HepG2 (cell line): ENCODE data around the gene PPM1H. TPM values are rescaled to one million over a fixed set of nuclear protein-coding genes. Genes with fewer than 3 reads are reported as not detected.
"Not testable (repeated sequence)": the region's sequence is repeated elsewhere in the genome, so short reads cannot be mapped to it uniquely, and the experiment has no call there.

ENCODE experiments used
- ATAC-seq: fragments of 200-7000 bp; cut with Tn5 transposase; 3 replicates; pipeline ENCODE4 v1.9.1; 2020; ENCODE audit warnings: mild to moderate bottlenecking, moderate library complexity
- BruUV-seq: library from RNA; stranded (reverse); fragments of 400-500 nt; replicated peaks from 2 replicates; lab custom pipeline; 2021; lab: Mats Ljungman, UMichigan
- CTCF ChIA-PET: fragments of 300-600 bp; formaldehyde crosslinking; extraction: SDS; loops from one replicate; lab custom pipeline; 2021; ENCODE audit warnings: low total read pairs, inconsistent platforms, low intra/inter-chr PET ratio; lab: Yijun Ruan, JAX
- POLR2A ChIA-PET: fragments of 350-600 bp; sonication (Branson Sonifier 250); formaldehyde crosslinking; loops from one replicate; lab custom pipeline; 2020; ENCODE audit warnings: antibody characterized with exemption, inconsistent platforms; lab: Yijun Ruan, JAX
- DNase-seq: peaks from one replicate; pipeline ENCODE4 v3.0.0-alpha.2; 2015; ENCODE audit warnings: low spot score
- FAIRE-seq: peaks from 3 replicates; lab custom pipeline; 2011; peaks lifted over from hg19 to GRCh38; lab: Jason Lieb, UNC
- H2AFZ ChIP-seq: one replicate; pipeline ENCODE4 v1.6.1; 2011; ENCODE audit warnings: low read length, inconsistent platforms
- H3K27ac ChIP-seq: fragments of 300-600 bp; 3 replicates; pipeline ENCODE4 v1.8.0; 2011; ENCODE audit warnings: mixed run types, mild to moderate bottlenecking, mixed read lengths, low read length, inconsistent platforms; ENCODE audit not compliant: insufficient read depth; ENCODE audit errors: extremely low read length
- H3K27me3 ChIP-seq, 2 experiments: fragments of 200-600 bp in 1 of 2; 2 replicates in 1 of 2; 3 replicates in 1 of 2; pipeline versions ENCODE4 v1.6.0 to v1.8.0; 2011; ENCODE audit warnings: low read length in 2 of 2, mild to moderate bottlenecking in 2 of 2, moderate library complexity in 2 of 2, inconsistent platforms in 1 of 2; ENCODE audit not compliant: insufficient read depth in 2 of 2, control insufficient read depth in 1 of 2
- H3K36me3 ChIP-seq, 2 experiments: fragments of 200-600 bp in 1 of 2; replicated peaks in 1 of 2; 2 replicates in 1 of 2; 3 replicates in 1 of 2; pipeline versions ENCODE4 v1.5.1 to v1.8.0; 2011; ENCODE audit warnings: low read length in 2 of 2, inconsistent platforms in 1 of 2; ENCODE audit not compliant: insufficient read depth in 2 of 2, control insufficient read depth in 1 of 2
- H3K4me1 ChIP-seq: 2 replicates; pipeline ENCODE4 v1.5.1; 2012; ENCODE audit warnings: low read length, inconsistent platforms; ENCODE audit not compliant: insufficient read depth
- H3K4me2 ChIP-seq: 2 replicates; pipeline ENCODE4 v1.6.0; 2011; ENCODE audit warnings: low read depth, low read length, inconsistent platforms
- H3K4me3 ChIP-seq, 3 experiments: fragments of 200-600 bp in 1 of 3; sonication (generic), shearing (Covaris generic) in 1 of 3; replicated peaks in 1 of 3; 2 replicates each; pipeline ENCODE4 v1.5.1; 2011 to 2016; ENCODE audit warnings: low read length in 3 of 3, inconsistent platforms in 2 of 3, low read depth in 2 of 3, mild to moderate bottlenecking in 2 of 3, control low read depth in 1 of 3, mixed read lengths in 1 of 3; ENCODE audit not compliant: insufficient read depth in 1 of 3
- H3K79me2 ChIP-seq: one replicate; pipeline ENCODE4 v1.6.1; 2011; ENCODE audit warnings: low read length, inconsistent platforms; ENCODE audit not compliant: insufficient read depth
- H3K9ac ChIP-seq: 2 replicates; pipeline ENCODE4 v1.6.0; 2011; ENCODE audit warnings: mild to moderate bottlenecking, low read depth, low read length, inconsistent platforms; ENCODE audit not compliant: insufficient read depth
- H3K9me3 ChIP-seq: 2 replicates; pipeline ENCODE4 v1.5.1; 2012; ENCODE audit warnings: mild to moderate bottlenecking, low read length
- H4K20me1 ChIP-seq: 2 replicates; pipeline ENCODE4 v1.6.0; 2011; ENCODE audit warnings: inconsistent platforms, mild to moderate bottlenecking, low read length, moderate library complexity; ENCODE audit not compliant: insufficient read depth
- HNF4A ChIP-seq: sonication (generic); formaldehyde crosslinking; IDR thresholded peaks from 2 replicates; pipeline ENCODE4 v1.4.0; 2020; ENCODE audit warnings: missing genetic modification reagents
- POGZ ChIP-seq: sonication (generic); formaldehyde crosslinking; IDR thresholded peaks from 2 replicates; pipeline ENCODE4 v1.4.0; 2020; ENCODE audit warnings: mild to moderate bottlenecking, missing genetic modification reagents
- SALL1 ChIP-seq: sonication (generic); formaldehyde crosslinking; IDR thresholded peaks from 2 replicates; pipeline ENCODE4 v1.8.0; 2022; ENCODE audit warnings: mild to moderate bottlenecking, missing genetic modification reagents
- ZBTB38 ChIP-seq: sonication (generic); formaldehyde crosslinking; IDR thresholded peaks from 2 replicates; pipeline ENCODE4 v1.5.1; 2020; ENCODE audit warnings: mild to moderate bottlenecking, missing genetic modification reagents
- ZMYM4 ChIP-seq: sonication (generic); formaldehyde crosslinking; IDR thresholded peaks from 2 replicates; pipeline ENCODE4 v1.8.1; 2023; ENCODE audit warnings: mild to moderate bottlenecking, missing genetic modification reagents
- WGBS: methylation state at CpG from one replicate; pipeline ENCODE4 v1.1.6; 2017; ENCODE audit warnings: low lambda C conversion rate; 5-methylcytosine and 5-hydroxymethylcytosine counted together
- in situ Hi-C: cut with HindIII; loops from 2 replicates; pipeline ENCODE4 v1.10.0; 2017; ENCODE audit warnings: low pct_unique_long_range_greater_than_20kb; ENCODE audit not compliant: extremely low pct_ligation_motif_present
- intact Hi-C: fragments of 100-400 bp; cut with micrococcal nuclease; formaldehyde crosslinking; loops from one replicate; pipeline ENCODE4 v1.10.0; 2022; ENCODE audit not compliant: unreplicated experiment
- polyA plus RNA-seq, 8 experiments: library from polyadenylated mRNA; depleted of rRNA in 3 of 8; stranded (reverse) in 7 of 8; unstranded in 1 of 8; fragments of >200 nt; fragmentation: Illumina TruSeq in 4 of 8; extraction: Trizol in 4 of 8; gene quantifications; 2 replicates each; pipeline versions ENCODE4 v1.2.1 to v1.2.3, GENCODE V29; 2011 to 2016; ENCODE audit warnings: low read depth in 4 of 8, missing spikeins in 1 of 8, mixed read lengths in 1 of 8; ENCODE audit not compliant: insufficient read depth in 1 of 8
- total RNA-seq, 5 experiments: library from RNA; depleted of rRNA; stranded (reverse); fragments of >200 nt; fragmentation: Illumina TruSeq; extraction: Trizol; gene quantifications; 2 replicates each; pipeline ENCODE4 v1.2.3, GENCODE V29; 2016; ENCODE audit warnings: low read depth in 1 of 5
- TF ChIP-seq, protein P1 (sequence below): sonication (generic); formaldehyde crosslinking; IDR thresholded peaks from 2 replicates; pipeline ENCODE4 v1.4.0; 2020; ENCODE audit warnings: missing genetic modification reagents
- TF ChIP-seq, protein P2 (sequence below): sonication (generic); formaldehyde crosslinking; IDR thresholded peaks from 2 replicates; pipeline ENCODE4 v1.5.1; 2020; ENCODE audit warnings: mild to moderate bottlenecking, missing genetic modification reagents, moderate library complexity
- TF ChIP-seq, protein P3 (sequence below): sonication (generic); formaldehyde crosslinking; conservative IDR thresholded peaks from 2 replicates; pipeline ENCODE4 v1.4.0; 2020; ENCODE audit warnings: mild to moderate bottlenecking, missing genetic modification reagents, moderate library complexity
- TF ChIP-seq, protein P4 (sequence below): sonication (generic); formaldehyde crosslinking; IDR thresholded peaks from 2 replicates; pipeline ENCODE4 v1.4.0; 2020; ENCODE audit warnings: missing genetic modification reagents, mild to moderate bottlenecking, borderline replicate concordance

PPM1H gene
- total and polyA plus RNA-seq, 2 of the 13 experiments (the other 11 are each of a cell fraction or from before 2014, with no cell fraction given): 29.1 to 38.1 TPM

DNA sequence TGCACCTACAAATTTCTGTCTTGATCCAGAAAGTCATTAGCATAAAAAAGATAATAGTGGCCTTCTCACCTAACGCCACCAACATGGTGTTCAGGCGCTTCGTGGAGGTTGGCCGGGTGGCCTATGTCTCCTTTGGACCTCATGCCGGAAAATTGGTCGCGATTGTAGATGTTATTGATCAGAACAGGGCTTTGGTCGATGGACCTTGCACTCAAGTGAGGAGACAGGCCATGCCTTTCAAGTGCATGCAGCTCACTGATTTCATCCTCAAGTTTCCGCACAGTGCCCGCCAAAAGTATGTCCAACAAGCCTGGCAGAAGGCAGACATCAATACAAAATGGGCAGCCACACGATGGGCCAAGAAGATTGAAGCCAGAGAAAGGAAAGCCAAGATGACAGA, 30.3 kb upstream of the PPM1H start:
- FAIRE-seq, H4K20me1 ChIP-seq, H3K9me3 ChIP-seq, H3K79me2 ChIP-seq, H3K4me3 ChIP-seq, DNase-seq, ATAC-seq, in situ Hi-C loops, H3K27ac ChIP-seq, BruUV-seq, H2AFZ ChIP-seq, H3K9ac ChIP-seq, intact Hi-C loops, H3K4me2 ChIP-seq, H3K36me3 ChIP-seq, CTCF ChIA-PET, H3K27me3 ChIP-seq: not testable (repeated sequence)
- POLR2A ChIA-PET: interaction anchor here (1.3 kb wide), 1 partner anchor 34 kb away, joined by 4 read pairs; no protein-coding TSS in a partner anchor
- 75% methylated on average over 11 of the region's 11 CpGs for WGBS
- H3K4me1 ChIP-seq: peaks cover 75% of the 10 kb centered on the region
- TF ChIP-seq POGZ: peak; percentile 43; the same call in 1 of the 2 replicates
- peak; percentile 67 for TF ChIP-seq ZMYM4
- peak; percentile 73; the same call in 1 of the 2 replicates for TF ChIP-seq ZBTB38 (CRISPR knock-in tag)
- TF ChIP-seq, protein P1, sequence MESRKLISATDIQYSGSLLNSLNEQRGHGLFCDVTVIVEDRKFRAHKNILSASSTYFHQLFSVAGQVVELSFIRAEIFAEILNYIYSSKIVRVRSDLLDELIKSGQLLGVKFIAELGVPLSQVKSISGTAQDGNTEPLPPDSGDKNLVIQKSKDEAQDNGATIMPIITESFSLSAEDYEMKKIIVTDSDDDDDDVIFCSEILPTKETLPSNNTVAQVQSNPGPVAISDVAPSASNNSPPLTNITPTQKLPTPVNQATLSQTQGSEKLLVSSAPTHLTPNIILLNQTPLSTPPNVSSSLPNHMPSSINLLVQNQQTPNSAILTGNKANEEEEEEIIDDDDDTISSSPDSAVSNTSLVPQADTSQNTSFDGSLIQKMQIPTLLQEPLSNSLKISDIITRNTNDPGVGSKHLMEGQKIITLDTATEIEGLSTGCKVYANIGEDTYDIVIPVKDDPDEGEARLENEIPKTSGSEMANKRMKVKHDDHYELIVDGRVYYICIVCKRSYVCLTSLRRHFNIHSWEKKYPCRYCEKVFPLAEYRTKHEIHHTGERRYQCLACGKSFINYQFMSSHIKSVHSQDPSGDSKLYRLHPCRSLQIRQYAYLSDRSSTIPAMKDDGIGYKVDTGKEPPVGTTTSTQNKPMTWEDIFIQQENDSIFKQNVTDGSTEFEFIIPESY (CRISPR knock-in tag): peak; percentile 61; the same call in 1 of the 2 replicates
- peak; percentile 64 for TF ChIP-seq HNF4A
- TF ChIP-seq, protein P2, sequence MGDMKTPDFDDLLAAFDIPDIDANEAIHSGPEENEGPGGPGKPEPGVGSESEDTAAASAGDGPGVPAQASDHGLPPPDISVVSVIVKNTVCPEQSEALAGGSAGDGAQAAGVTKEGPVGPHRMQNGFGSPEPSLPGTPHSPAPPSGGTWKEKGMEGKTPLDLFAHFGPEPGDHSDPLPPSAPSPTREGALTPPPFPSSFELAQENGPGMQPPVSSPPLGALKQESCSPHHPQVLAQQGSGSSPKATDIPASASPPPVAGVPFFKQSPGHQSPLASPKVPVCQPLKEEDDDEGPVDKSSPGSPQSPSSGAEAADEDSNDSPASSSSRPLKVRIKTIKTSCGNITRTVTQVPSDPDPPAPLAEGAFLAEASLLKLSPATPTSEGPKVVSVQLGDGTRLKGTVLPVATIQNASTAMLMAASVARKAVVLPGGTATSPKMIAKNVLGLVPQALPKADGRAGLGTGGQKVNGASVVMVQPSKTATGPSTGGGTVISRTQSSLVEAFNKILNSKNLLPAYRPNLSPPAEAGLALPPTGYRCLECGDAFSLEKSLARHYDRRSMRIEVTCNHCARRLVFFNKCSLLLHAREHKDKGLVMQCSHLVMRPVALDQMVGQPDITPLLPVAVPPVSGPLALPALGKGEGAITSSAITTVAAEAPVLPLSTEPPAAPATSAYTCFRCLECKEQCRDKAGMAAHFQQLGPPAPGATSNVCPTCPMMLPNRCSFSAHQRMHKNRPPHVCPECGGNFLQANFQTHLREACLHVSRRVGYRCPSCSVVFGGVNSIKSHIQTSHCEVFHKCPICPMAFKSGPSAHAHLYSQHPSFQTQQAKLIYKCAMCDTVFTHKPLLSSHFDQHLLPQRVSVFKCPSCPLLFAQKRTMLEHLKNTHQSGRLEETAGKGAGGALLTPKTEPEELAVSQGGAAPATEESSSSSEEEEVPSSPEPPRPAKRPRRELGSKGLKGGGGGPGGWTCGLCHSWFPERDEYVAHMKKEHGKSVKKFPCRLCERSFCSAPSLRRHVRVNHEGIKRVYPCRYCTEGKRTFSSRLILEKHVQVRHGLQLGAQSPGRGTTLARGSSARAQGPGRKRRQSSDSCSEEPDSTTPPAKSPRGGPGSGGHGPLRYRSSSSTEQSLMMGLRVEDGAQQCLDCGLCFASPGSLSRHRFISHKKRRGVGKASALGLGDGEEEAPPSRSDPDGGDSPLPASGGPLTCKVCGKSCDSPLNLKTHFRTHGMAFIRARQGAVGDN (CRISPR knock-in tag): peak; percentile 17; the same call in 1 of the 2 replicates
- TF ChIP-seq, protein P3, sequence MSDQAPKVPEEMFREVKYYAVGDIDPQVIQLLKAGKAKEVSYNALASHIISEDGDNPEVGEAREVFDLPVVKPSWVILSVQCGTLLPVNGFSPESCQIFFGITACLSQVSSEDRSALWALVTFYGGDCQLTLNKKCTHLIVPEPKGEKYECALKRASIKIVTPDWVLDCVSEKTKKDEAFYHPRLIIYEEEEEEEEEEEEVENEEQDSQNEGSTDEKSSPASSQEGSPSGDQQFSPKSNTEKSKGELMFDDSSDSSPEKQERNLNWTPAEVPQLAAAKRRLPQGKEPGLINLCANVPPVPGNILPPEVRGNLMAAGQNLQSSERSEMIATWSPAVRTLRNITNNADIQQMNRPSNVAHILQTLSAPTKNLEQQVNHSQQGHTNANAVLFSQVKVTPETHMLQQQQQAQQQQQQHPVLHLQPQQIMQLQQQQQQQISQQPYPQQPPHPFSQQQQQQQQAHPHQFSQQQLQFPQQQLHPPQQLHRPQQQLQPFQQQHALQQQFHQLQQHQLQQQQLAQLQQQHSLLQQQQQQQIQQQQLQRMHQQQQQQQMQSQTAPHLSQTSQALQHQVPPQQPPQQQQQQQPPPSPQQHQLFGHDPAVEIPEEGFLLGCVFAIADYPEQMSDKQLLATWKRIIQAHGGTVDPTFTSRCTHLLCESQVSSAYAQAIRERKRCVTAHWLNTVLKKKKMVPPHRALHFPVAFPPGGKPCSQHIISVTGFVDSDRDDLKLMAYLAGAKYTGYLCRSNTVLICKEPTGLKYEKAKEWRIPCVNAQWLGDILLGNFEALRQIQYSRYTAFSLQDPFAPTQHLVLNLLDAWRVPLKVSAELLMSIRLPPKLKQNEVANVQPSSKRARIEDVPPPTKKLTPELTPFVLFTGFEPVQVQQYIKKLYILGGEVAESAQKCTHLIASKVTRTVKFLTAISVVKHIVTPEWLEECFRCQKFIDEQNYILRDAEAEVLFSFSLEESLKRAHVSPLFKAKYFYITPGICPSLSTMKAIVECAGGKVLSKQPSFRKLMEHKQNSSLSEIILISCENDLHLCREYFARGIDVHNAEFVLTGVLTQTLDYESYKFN: 0 out of 2 replicates have a peak, but pooled peaks have one; percentile 19
- TF ChIP-seq, protein P4, sequence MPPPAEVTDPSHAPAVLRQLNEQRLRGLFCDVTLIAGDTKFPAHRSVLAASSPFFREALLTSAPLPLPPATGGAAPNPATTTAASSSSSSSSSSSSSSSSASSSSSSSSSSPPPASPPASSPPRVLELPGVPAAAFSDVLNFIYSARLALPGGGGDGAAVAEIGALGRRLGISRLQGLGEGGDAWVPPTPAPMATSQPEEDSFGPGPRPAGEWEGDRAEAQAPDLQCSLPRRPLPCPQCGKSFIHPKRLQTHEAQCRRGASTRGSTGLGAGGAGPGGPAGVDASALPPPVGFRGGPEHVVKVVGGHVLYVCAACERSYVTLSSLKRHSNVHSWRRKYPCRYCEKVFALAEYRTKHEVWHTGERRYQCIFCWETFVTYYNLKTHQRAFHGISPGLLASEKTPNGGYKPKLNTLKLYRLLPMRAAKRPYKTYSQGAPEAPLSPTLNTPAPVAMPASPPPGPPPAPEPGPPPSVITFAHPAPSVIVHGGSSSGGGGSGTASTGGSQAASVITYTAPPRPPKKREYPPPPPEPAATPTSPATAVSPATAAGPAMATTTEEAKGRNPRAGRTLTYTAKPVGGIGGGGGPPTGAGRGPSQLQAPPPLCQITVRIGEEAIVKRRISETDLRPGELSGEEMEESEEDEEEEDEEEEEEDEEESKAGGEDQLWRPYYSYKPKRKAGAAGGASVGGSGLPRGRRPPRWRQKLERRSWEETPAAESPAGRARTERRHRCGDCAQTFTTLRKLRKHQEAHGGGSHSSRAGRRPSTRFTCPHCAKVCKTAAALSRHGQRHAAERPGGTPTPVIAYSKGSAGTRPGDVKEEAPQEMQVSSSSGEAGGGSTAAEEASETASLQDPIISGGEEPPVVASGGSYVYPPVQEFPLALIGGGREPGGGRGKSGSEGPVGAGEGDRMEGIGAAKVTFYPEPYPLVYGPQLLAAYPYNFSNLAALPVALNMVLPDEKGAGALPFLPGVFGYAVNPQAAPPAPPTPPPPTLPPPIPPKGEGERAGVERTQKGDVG: peak; percentile 67; the same call in 1 of the 2 replicates
- peak; percentile 26; the same call in 1 of the 2 replicates for TF ChIP-seq SALL1 (CRISPR knock-in tag)
